Endothelial cell (in vitro differentiated cells): ENCODE data around the gene TAF1B. TPM values are rescaled to one million over a fixed set of nuclear protein-coding genes. Genes with fewer than 3 reads are reported as not detected.

Experiments
- DNase-seq: peaks from one replicate; pipeline ENCODE4 v3.0.0; 2021; ENCODE audit warnings: low spot score
- H3K27ac Mint-ChIP-seq: one replicate; pipeline ENCODE4 v1.8.0; 2021; ENCODE audit warnings: mixed read lengths, inconsistent platforms; ENCODE audit not compliant: unreplicated experiment
- H3K27me3 Mint-ChIP-seq: one replicate; pipeline ENCODE4 v1.8.0; 2021; ENCODE audit warnings: mild to moderate bottlenecking, moderate library complexity, mixed read lengths, inconsistent platforms; ENCODE audit not compliant: unreplicated experiment
- H3K36me3 Mint-ChIP-seq: one replicate; pipeline ENCODE4 v1.8.0; 2021; ENCODE audit warnings: mild to moderate bottlenecking, low read depth, mixed read lengths, inconsistent platforms; ENCODE audit not compliant: unreplicated experiment
- H3K4me1 Mint-ChIP-seq: one replicate; pipeline ENCODE4 v1.8.0; 2021; ENCODE audit warnings: mild to moderate bottlenecking, mixed read lengths, inconsistent platforms; ENCODE audit not compliant: unreplicated experiment
- H3K4me3 Mint-ChIP-seq: one replicate; pipeline ENCODE4 v1.8.0; 2021; ENCODE audit warnings: mild to moderate bottlenecking, mixed read lengths, inconsistent platforms; ENCODE audit not compliant: unreplicated experiment
- H3K9me3 Mint-ChIP-seq: one replicate; pipeline ENCODE4 v1.8.0; 2021; ENCODE audit warnings: mixed read lengths, inconsistent platforms; ENCODE audit not compliant: unreplicated experiment
- CTCF ChIP-seq: fragments of 200-600 bp; sonication (generic); IDR thresholded peaks from one replicate; pipeline ENCODE4 v1.5.0; 2021; ENCODE audit warnings: antibody characterized with exemption; ENCODE audit not compliant: unreplicated experiment
- long read RNA-seq: library from polyadenylated mRNA; unstranded; transcript quantifications from one replicate; pipeline ENCODE4 v2.0.0, GENCODE V29; 2020; ENCODE audit not compliant: unreplicated experiment
- total RNA-seq: library from RNA; stranded (reverse); fragmentation: NEBNext Ultra II Directional; extraction: Animal tissue kit (Norgen Biotek cat#: 25700); gene quantifications from one replicate; pipeline ENCODE4 v1.2.1, GENCODE V29; 2021; ENCODE audit not compliant: unreplicated experiment

The TAF1B gene
- 19.5 TPM for total RNA-seq
- long read RNA-seq, partial matches to known transcripts: 1 of 6 reads
- long read RNA-seq, other reads (novel, unspliced or antisense): 1 of 6 reads

GRCh38 chr2:9843229-9844035, at the start of gene TAF1B:
Gene TAF1B, plus strand, starts transcription at chr2:9843474. Its CDS starts 68 bp downstream, at chr2:9843542.
- H3K4me1 Mint-ChIP-seq: no peaks in the 10 kb centered on the region
- DNase-seq: peak; percentile 95
- peak within 1 kb of the TSS; percentile 93 for H3K4me3 Mint-ChIP-seq
- peak within 1 kb of the TSS; percentile 84 for H3K27ac Mint-ChIP-seq
- H3K27me3 Mint-ChIP-seq: peaks cover 2% of the 10 kb centered on the region
- H3K36me3 Mint-ChIP-seq: no peaks in the 10 kb centered on the region
- peak; percentile 49 for TF ChIP-seq CTCF
- no peaks in the 10 kb centered on the region for H3K9me3 Mint-ChIP-seq

DNA sequence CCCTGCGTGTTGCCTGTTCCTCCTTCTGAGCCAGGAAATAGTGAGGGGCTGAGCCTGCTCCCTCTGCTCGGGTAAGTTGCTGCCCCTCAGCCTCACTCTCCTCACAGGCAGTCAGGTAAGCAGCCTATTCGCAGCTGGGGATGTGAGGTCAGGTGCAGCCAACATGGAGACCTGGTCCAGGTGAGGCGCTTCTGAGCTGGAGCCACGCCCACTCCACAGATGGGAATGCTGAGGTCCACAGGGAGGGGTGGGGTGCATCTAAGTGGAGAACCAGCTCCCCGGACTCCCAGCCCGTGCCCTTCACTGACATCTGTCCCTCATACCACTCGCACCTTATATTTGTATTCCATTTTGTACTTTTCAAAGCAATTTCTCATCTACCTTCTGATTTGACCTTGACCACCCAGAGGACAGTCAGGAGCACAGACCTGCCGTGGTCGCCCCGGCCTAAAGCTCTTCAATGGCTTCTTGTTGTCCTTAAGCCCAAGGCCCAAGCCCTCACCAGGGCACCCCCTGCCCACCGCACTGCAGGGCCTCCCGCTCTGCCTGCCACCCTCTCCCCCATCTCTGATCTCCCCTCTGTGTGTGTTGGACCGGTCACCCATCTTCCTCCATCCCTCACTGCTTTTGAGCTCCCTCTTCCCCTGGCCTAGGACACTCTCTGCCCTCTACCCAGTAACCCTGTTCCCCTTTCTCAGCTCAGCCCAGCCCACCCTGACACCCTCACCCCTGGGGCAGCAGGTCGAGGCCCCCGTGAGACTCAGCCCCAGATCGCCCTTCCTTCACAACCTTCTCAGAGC, 49.2 kb upstream of the TAF1B start:
- Mint-ChIP-seq H3K27me3 (peaks cover 1% of the 10 kb centered on the region), H3K9me3 (no peaks in the 10 kb centered on the region), H3K4me1 (peaks cover 3% of the 10 kb centered on the region), H3K4me3 (no peak overlapping the region), H3K27ac (no peak overlapping the region), H3K36me3 (no peaks in the 10 kb centered on the region)
- no peak for TF ChIP-seq CTCF
- DNase-seq: no peak

GRCh38 chr2:9795071-9795470, 48.2 kb upstream of the TAF1B start:
- Mint-ChIP-seq H3K27me3 (peaks cover 3% of the 10 kb centered on the region), H3K27ac (no peak overlapping the region), H3K9me3 (no peaks in the 10 kb centered on the region), H3K4me1 (peaks cover 9% of the 10 kb centered on the region), H3K36me3 (no peaks in the 10 kb centered on the region), H3K4me3 (no peak overlapping the region)
- no peak for DNase-seq
- TF ChIP-seq CTCF: no peak

- DNase-seq: no peak
- Mint-ChIP-seq H3K4me3 (no peak overlapping the region), H3K27ac (no peak overlapping the region), H3K27me3 (peaks cover 3% of the 10 kb centered on the region), H3K4me1 (peaks cover 9% of the 10 kb centered on the region), H3K9me3 (no peaks in the 10 kb centered on the region), H3K36me3 (no peaks in the 10 kb centered on the region)
- TF ChIP-seq CTCF: peak; percentile 34
These were observed 46.9 kb upstream of the TAF1B start for GRCh38 chr2:9796056-9797010.
